DMS153 (cell line): ENCODE measurements around the gene GCH1.
"Not testable (repeated sequence)": the region's sequence is repeated elsewhere in the genome, so short reads cannot be mapped to it uniquely, and the experiment has no call there.

Experiments used
- DNase-seq: peaks from one replicate; lab custom pipeline; 2025; lab: John Stamatoyannopoulos, UW

The GCH1 gene

DNA sequence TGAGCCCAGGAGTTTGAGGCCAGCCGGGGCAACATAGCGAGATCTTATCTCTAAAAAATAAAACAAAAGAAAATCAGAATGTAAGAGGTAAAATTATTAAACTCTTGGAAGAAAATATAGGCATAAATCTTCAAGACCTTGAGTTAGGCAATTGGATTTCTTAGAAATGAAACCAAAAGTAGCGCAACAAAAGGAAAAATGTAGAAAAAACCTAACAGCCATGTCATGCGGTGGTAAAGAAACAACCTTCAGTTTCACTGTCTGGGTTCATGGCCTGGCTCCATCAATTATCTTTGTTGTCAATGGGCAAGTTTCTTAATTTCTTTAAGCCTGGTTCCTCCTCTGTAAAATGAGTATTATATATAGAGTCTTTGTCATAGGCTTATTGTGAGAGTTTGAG is 5.6 kb upstream of the GCH1 start:
- DNase-seq: no peak

GRCh38 chr14:54906075-54906474 is 3.4 kb upstream of the GCH1 start:
- DNase-seq: no peak

GRCh38 chr14:54902143-54902520 is 494 bp downstream of the GCH1 start:
- DNase-seq: peak; percentile 33

- DNase-seq: no peak
These were observed 1.1 kb downstream of the GCH1 start for GRCh38 chr14:54901380-54902142.

GRCh38 chr14:54899573-54899972 is 3.1 kb downstream of the GCH1 start:
- no peak for DNase-seq

GRCh38 chr14:54897809-54898555 is 4.6 kb downstream of the GCH1 start:
- DNase-seq: not testable (repeated sequence)

DNA sequence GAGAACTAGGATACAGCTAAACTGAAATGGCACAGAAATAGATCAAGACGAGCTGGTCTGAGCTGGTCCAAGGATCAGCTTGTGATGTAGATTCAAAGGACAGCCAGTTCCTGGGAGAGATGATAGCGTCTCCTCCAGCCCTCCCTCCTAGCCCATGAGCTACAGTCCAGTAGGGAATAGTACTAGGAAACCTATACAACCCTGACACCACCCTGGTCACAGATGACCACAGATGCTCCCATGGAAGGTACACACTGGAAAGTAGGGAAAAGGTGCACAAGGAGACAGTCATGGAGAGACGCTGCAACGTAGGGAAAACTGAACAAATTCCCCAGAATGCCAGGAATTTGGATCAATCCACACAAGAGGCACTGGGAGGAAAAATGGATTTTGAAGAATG is 6.9 kb downstream of the GCH1 start:
- DNase-seq: no peak

- no peak for DNase-seq
These were observed 7.6 kb downstream of the GCH1 start for GRCh38 chr14:54894995-54895394.

DNA sequence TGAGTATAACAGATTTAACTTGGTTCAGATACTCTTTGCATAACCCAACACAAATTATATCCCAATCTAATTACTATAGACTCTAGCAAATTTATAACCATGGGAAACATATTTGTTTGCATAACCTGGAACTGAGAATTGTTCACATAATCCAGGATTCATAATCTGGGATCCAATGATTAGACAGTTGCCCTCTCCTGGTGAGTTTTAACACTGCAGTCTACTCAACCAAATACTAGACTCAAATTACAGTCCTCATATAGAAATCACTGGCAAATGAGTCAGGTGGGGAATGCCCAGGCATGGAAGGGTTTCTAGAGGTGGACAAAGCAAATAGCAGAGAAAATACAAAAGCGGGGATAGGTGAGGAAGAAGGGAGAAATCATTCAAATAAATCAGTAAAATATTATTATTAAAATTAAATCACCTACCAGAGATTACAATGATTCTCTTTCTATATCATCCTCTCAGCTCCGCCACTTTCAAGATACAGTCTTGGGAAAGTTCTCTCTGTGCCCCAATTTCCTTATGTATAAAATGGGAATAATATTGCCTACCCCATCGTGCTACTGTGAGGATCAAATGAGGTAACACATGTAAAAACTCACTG is 9.4 kb downstream of the GCH1 start:
- no peak for DNase-seq

DNA sequence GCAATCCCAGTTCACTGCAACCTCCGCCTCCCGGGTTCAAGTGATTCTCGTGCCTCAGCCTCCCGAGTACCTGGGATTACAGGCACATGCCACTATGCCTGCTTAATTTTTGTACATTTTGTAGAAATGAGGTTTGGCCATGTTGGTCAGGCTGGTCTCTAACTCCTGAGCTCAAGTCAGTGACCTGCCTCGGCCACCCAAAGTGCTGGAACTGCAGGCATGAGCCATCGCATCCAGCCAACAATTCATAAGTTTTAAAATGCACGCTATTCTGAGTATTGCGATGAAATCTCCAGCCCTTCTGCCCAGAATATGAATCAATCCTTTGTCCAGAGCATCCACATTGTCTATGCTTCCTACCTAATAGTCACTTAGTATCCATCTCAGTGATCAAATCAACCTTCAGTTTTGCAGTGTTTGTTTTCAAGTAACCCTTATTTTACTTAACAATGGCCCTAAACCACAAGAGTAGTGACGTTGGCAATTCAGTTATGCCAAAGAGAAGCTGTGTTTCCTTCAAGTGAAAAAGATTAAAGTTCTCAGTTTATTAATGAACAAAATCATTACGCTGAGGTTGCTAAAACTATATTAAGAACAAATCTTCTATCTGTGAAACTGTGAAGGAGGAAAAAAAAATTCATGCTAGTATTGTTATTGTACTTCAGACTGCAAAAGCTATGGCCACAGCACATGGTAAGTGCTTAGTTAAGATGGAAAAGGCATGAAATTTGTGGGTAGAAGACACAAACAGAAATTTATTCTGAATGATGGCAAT is 11.0 kb downstream of the GCH1 start:
- no peak for DNase-seq

GRCh38 chr14:54890788-54891187 is 11.8 kb downstream of the GCH1 start:
- no peak for DNase-seq

- no peak for DNase-seq
These were observed 12.7 kb downstream of the GCH1 start for GRCh38 chr14:54889919-54890318.

GRCh38 chr14:54882521-54882920 is 20.1 kb downstream of the GCH1 start:
- DNase-seq: no peak

DNA sequence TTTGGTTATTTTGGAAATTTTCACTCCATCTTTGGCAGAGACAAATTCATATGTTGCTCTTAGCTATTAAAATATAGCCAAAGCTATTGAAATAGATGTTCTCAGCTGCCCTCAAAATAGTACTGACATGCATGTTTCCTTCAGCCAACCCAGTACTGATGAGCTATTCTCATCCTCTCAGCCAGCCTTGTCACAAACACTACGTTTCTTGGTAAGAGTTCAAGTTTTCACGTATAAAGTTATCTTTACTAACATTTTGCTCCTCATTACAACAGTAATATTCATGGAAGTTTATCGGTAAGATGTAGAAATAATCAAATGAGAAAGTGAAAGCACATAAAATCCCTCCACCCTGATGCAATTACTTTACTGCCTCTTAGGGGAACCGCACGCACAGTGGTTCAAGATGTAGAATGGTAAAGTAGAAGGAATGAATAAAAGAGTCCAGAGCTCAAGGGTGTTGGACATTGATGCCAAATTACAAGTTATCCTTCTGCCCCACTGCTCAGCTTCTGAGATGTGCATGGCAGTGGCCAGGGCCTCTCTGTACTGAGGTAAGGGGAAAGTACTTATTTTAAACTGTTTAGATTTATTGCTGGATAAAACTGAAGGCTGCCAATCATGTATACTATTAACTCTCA is 20.7 kb downstream of the GCH1 start:
- no peak for DNase-seq

- no peak for DNase-seq
These were observed 21.3 kb downstream of the GCH1 start for GRCh38 chr14:54881235-54881760.

GRCh38 chr14:54877703-54878021 is 25.0 kb downstream of the GCH1 start:
- DNase-seq: no peak

GRCh38 chr14:54877015-54877702 is 25.5 kb downstream of the GCH1 start:
- peak; percentile 25 for DNase-seq

- DNase-seq: not testable (repeated sequence)
These were observed 27.0 kb downstream of the GCH1 start for GRCh38 chr14:54875648-54876047.

DNA sequence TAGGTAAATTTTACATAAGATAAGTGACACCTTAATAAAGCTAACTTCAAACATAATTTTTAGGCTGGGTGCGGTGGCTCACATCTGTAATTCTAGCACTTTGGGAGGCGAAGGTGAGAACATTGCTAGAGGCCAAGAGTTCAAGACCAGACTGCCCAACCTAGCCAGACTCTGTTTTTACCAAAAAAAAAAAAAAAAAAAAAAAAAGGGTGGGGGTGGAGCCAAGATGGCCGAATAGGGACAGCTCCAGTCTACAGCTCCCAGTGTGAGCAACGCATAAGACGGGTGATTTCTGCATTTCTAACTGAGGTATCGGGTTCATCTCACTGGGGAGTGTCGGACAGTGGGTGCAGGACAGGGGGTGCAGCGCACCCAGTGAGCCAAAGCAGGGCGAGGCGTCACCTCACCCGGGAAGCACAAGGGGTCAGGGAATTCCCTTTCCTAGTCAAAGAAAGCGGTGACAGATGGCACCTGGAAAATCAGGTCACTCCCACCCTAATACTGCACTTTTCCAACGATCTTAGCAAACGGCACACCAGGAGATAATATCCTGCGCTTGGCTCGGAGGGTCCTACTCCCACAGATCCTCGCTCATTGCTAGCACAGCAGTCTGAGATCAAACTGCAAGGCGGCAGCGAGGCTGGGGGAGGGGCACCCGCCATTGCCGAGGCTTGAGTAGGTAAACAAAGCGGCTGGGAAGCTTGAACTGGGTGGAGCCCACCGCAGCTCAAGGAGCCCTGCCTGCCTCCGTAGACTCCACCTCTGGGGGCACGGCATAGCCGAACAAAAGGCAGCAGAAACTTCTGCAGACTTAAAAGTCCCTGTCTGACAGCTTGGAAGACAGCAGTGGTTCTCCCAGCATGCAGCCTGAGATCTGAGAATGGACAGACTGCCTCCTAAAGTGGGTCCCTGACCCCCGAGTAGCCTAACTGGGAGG is 32.2 kb downstream of the GCH1 start:
- not testable (repeated sequence) for DNase-seq

GRCh38 chr14:54867011-54867410 is 35.6 kb downstream of the GCH1 start:
- DNase-seq: no peak
